ENCODE data around the gene CYBA. TPM values are rescaled to one million over a fixed set of nuclear protein-coding genes. Genes with fewer than 3 reads are reported as not detected.

CYBA gene
- total and polyA plus RNA-seq, 2 of the 13 experiments (the other 11 are each of a cell fraction or from before 2014, with no cell fraction given): 196 to 250 TPM

- TF ChIP-seq, protein P1, sequence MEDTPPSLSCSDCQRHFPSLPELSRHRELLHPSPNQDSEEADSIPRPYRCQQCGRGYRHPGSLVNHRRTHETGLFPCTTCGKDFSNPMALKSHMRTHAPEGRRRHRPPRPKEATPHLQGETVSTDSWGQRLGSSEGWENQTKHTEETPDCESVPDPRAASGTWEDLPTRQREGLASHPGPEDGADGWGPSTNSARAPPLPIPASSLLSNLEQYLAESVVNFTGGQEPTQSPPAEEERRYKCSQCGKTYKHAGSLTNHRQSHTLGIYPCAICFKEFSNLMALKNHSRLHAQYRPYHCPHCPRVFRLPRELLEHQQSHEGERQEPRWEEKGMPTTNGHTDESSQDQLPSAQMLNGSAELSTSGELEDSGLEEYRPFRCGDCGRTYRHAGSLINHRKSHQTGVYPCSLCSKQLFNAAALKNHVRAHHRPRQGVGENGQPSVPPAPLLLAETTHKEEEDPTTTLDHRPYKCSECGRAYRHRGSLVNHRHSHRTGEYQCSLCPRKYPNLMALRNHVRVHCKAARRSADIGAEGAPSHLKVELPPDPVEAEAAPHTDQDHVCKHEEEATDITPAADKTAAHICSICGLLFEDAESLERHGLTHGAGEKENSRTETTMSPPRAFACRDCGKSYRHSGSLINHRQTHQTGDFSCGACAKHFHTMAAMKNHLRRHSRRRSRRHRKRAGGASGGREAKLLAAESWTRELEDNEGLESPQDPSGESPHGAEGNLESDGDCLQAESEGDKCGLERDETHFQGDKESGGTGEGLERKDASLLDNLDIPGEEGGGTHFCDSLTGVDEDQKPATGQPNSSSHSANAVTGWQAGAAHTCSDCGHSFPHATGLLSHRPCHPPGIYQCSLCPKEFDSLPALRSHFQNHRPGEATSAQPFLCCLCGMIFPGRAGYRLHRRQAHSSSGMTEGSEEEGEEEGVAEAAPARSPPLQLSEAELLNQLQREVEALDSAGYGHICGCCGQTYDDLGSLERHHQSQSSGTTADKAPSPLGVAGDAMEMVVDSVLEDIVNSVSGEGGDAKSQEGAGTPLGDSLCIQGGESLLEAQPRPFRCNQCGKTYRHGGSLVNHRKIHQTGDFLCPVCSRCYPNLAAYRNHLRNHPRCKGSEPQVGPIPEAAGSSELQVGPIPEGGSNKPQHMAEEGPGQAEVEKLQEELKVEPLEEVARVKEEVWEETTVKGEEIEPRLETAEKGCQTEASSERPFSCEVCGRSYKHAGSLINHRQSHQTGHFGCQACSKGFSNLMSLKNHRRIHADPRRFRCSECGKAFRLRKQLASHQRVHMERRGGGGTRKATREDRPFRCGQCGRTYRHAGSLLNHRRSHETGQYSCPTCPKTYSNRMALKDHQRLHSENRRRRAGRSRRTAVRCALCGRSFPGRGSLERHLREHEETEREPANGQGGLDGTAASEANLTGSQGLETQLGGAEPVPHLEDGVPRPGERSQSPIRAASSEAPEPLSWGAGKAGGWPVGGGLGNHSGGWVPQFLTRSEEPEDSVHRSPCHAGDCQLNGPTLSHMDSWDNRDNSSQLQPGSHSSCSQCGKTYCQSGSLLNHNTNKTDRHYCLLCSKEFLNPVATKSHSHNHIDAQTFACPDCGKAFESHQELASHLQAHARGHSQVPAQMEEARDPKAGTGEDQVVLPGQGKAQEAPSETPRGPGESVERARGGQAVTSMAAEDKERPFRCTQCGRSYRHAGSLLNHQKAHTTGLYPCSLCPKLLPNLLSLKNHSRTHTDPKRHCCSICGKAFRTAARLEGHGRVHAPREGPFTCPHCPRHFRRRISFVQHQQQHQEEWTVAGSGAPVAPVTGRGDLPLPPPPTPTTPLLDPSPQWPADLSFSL (CRISPR knock-in tag; IDR thresholded peaks at IDR 0.05): no peak
- TF ChIP-seq CENPX (CRISPR knock-in tag; IDR thresholded peaks at IDR 0.05) (no peak), CREM (IDR thresholded peaks at IDR 0.05) (peak; percentile 25; the same call in 1 of the 2 replicates), CREM (CRISPR knock-in tag; IDR thresholded peaks at IDR 0.05) (no peak), ELF1 (CRISPR knock-in tag; IDR thresholded peaks at IDR 0.05) (peak; percentile 70), KDM4B (CRISPR knock-in tag; IDR thresholded peaks at IDR 0.05) (0 out of 2 replicates have a peak, but pooled peaks have one; percentile 20), ZMYM3 (CRISPR knock-in tag; IDR thresholded peaks at IDR 0.05) (no peak), SNAPC2 (CRISPR knock-in tag; IDR thresholded peaks at IDR 0.05) (no peak), JUND (CRISPR knock-in tag; IDR thresholded peaks at IDR 0.05) (0 out of 2 replicates have a peak, but pooled peaks have one; percentile 63), ATF7 (IDR thresholded peaks at IDR 0.05) (no peak), ATF7 (CRISPR knock-in tag; IDR thresholded peaks at IDR 0.05) (no peak), HCFC1 (IDR thresholded peaks at IDR 0.05; ENCODE audit: low read depth, low read length) (no peak), ZNF232 (CRISPR knock-in tag; IDR thresholded peaks at IDR 0.05; ENCODE audit: borderline replicate concordance) (no peak), DR1 (CRISPR knock-in tag; IDR thresholded peaks at IDR 0.05) (0 out of 2 replicates have a peak, but pooled peaks have one; percentile 32), DNMT1 (CRISPR knock-in tag; IDR thresholded peaks at IDR 0.05) (no peak), ZNF431 (CRISPR knock-in tag; IDR thresholded peaks at IDR 0.05; ENCODE audit: borderline replicate concordance, low read depth) (no peak), GTF2F1 (IDR thresholded peaks at IDR 0.05; ENCODE audit: low read length) (no peak)
- TF ChIP-seq, protein P2, sequence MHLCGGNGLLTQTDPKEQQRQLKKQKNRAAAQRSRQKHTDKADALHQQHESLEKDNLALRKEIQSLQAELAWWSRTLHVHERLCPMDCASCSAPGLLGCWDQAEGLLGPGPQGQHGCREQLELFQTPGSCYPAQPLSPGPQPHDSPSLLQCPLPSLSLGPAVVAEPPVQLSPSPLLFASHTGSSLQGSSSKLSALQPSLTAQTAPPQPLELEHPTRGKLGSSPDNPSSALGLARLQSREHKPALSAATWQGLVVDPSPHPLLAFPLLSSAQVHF (CRISPR knock-in tag; IDR thresholded peaks at IDR 0.05): no peak
- TF ChIP-seq, protein P3, sequence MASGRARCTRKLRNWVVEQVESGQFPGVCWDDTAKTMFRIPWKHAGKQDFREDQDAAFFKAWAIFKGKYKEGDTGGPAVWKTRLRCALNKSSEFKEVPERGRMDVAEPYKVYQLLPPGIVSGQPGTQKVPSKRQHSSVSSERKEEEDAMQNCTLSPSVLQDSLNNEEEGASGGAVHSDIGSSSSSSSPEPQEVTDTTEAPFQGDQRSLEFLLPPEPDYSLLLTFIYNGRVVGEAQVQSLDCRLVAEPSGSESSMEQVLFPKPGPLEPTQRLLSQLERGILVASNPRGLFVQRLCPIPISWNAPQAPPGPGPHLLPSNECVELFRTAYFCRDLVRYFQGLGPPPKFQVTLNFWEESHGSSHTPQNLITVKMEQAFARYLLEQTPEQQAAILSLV (CRISPR knock-in tag; IDR thresholded peaks at IDR 0.05; ENCODE audit: borderline replicate concordance): 0 out of 2 replicates have a peak, but pooled peaks have one; percentile 57
- TF ChIP-seq, protein P4, sequence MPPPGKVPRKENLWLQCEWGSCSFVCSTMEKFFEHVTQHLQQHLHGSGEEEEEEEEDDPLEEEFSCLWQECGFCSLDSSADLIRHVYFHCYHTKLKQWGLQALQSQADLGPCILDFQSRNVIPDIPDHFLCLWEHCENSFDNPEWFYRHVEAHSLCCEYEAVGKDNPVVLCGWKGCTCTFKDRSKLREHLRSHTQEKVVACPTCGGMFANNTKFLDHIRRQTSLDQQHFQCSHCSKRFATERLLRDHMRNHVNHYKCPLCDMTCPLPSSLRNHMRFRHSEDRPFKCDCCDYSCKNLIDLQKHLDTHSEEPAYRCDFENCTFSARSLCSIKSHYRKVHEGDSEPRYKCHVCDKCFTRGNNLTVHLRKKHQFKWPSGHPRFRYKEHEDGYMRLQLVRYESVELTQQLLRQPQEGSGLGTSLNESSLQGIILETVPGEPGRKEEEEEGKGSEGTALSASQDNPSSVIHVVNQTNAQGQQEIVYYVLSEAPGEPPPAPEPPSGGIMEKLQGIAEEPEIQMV (CRISPR knock-in tag; IDR thresholded peaks at IDR 0.05; ENCODE audit: low read depth): 0 out of 2 replicates have a peak, but pooled peaks have one; percentile 44
These were observed 32.5 kb downstream of the CYBA start (continued) for GRCh38 chr16:88618182-88618955.
